Nephron progenitor cell (in vitro differentiated cells): ENCODE measurements around the gene LATS2.

ENCODE experiments used
- DNase-seq: peaks from one replicate; pipeline ENCODE4 v3.0.0; 2021
- H3K27ac Mint-ChIP-seq: 2 replicates; pipeline ENCODE4 v1.8.0; 2021; ENCODE audit warnings: mild to moderate bottlenecking, moderate library complexity, mixed read lengths
- H3K27me3 Mint-ChIP-seq: 2 replicates; pipeline ENCODE4 v1.8.0; 2021; ENCODE audit warnings: mild to moderate bottlenecking, low read depth, mixed read lengths; ENCODE audit not compliant: poor library complexity
- H3K36me3 Mint-ChIP-seq: 2 replicates; pipeline ENCODE4 v1.8.0; 2021; ENCODE audit warnings: low read depth, mixed read lengths
- H3K4me1 Mint-ChIP-seq: 2 replicates; pipeline ENCODE4 v1.8.0; 2021; ENCODE audit warnings: mixed read lengths
- H3K4me3 Mint-ChIP-seq: 2 replicates; pipeline ENCODE4 v1.8.0; 2021; ENCODE audit warnings: mild to moderate bottlenecking, moderate library complexity, mixed read lengths
- H3K9me3 Mint-ChIP-seq: 2 replicates; pipeline ENCODE4 v1.8.0; 2021; ENCODE audit warnings: mild to moderate bottlenecking, moderate library complexity, mixed read lengths
- TF ChIP-seq, protein P1 (sequence below): fragments of 200-600 bp; sonication (generic); IDR thresholded peaks from 2 replicates; pipeline ENCODE4 v1.5.0; 2021; ENCODE audit warnings: antibody characterized with exemption

The LATS2 gene

DNA sequence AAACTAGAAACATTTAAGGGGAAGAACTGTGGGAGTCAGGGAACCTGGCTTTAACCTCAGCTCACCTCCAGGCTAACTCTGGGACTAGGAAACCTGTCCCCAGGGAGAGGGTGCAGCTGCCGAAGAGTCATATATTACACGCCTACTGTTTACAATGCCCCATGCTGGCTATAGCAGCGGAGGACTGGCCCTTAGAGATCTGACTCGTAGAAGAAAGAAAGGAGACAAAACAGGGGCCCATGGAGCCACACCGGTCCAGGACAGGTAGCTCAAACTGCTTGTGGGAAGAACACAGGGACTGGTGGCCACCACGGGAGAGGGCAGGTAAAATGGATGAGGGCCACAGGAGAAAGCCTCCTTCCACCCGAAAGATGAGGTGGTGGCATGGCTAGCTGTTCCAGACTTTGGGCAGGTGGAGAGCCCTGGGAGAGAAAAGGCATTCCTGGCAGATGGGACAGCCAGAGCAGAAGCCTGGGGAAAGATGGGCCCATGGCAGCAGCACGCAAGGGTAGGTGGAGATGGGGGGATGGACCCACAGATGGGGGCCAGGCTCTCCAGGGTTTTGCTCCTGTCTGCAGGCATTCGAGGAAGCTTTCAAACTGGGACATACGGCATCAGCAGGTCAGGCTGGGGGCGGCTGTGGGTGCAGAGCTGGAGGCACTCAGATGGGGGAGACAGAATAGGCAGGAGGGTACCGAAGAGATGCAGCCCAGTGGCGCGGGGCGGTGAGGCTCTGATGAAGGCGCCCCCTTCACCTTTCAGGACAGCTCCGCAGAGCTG, 69.5 kb downstream of the LATS2 start:
- Mint-ChIP-seq H3K27ac (peak overlapping the region; percentile 18), H3K4me3 (no peak overlapping the region), H3K9me3 (no peaks in the 10 kb centered on the region), H3K4me1 (peaks cover 35% of the 10 kb centered on the region), H3K36me3 (peaks cover 44% of the 10 kb centered on the region), H3K27me3 (no peaks in the 10 kb centered on the region)
- no peak for DNase-seq
- TF ChIP-seq, protein P1, sequence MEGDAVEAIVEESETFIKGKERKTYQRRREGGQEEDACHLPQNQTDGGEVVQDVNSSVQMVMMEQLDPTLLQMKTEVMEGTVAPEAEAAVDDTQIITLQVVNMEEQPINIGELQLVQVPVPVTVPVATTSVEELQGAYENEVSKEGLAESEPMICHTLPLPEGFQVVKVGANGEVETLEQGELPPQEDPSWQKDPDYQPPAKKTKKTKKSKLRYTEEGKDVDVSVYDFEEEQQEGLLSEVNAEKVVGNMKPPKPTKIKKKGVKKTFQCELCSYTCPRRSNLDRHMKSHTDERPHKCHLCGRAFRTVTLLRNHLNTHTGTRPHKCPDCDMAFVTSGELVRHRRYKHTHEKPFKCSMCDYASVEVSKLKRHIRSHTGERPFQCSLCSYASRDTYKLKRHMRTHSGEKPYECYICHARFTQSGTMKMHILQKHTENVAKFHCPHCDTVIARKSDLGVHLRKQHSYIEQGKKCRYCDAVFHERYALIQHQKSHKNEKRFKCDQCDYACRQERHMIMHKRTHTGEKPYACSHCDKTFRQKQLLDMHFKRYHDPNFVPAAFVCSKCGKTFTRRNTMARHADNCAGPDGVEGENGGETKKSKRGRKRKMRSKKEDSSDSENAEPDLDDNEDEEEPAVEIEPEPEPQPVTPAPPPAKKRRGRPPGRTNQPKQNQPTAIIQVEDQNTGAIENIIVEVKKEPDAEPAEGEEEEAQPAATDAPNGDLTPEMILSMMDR: no peak

DNA sequence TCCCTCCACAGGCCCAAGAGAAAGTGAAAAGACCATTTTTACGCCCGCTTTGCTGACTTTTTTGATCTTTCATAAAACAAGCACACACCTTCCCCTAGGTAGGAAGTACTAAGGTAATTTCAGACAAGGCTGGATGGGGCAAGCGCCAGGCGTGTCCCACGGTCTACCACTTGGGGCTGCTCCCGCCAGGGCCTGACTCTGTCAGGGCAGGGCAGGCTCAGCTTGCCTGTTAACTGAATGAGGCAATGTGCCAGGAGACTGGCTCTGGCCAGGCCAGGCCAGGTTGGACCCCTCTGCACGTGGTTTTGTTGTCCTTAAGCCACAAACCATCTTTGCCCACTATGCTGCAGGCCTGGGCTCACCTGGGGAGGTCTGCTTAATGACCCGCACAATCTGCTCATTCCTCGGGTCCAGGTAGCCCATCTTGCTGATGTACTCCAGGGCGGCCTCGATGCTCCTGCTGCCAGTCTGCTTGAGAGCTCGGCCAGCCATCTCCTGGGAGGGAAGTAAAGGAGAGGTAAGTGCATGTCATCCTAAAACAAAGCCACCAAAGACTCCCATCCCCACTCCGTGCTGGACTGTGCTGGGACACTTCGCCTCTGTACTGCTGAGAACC, 70.4 kb downstream of the LATS2 start:
- TF ChIP-seq, protein P1: no peak
- Mint-ChIP-seq H3K27ac (peak overlapping the region; percentile 18), H3K36me3 (peaks cover 52% of the 10 kb centered on the region), H3K4me3 (peak overlapping the region; percentile 13), H3K4me1 (peaks cover 35% of the 10 kb centered on the region), H3K9me3 (no peaks in the 10 kb centered on the region), H3K27me3 (no peaks in the 10 kb centered on the region)
- no peak for DNase-seq

DNA sequence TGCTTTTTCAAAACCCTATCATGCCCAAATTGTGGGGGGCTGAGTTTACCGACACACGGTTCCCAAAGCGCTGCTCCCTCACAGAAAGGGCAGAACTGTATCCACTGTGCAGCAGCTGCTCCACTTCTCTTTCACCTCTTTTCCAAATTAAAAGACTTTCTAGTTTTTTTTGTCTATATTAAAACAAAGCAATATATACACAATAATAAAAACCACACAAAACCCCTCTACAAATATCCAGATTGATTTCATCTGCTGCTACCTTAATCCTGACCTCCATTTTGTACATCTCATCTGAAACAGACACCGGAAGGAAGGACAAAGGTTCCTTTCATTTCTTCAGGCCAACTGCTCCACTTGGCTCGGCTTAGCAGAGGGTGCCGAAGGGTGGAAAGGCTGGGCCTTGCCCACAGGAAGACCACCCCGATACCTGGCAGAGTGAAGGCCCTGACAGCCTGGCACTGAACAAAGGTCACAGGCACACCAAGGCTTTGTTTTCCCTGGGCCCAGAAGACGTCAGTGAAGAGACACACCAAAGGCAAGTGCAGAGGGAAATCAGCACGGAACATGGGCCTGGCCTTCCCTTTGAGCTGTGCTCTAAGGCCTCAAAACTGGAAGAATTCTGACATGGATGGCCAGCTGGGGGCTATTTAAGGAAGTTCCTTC, 71.6 kb downstream of the LATS2 start:
- Mint-ChIP-seq H3K27me3 (no peaks in the 10 kb centered on the region), H3K9me3 (no peaks in the 10 kb centered on the region), H3K4me1 (peaks cover 35% of the 10 kb centered on the region), H3K27ac (peak overlapping the region; percentile 89), H3K4me3 (no peak overlapping the region), H3K36me3 (peaks cover 59% of the 10 kb centered on the region)
- TF ChIP-seq, protein P1: no peak
- DNase-seq: no peak

DNA sequence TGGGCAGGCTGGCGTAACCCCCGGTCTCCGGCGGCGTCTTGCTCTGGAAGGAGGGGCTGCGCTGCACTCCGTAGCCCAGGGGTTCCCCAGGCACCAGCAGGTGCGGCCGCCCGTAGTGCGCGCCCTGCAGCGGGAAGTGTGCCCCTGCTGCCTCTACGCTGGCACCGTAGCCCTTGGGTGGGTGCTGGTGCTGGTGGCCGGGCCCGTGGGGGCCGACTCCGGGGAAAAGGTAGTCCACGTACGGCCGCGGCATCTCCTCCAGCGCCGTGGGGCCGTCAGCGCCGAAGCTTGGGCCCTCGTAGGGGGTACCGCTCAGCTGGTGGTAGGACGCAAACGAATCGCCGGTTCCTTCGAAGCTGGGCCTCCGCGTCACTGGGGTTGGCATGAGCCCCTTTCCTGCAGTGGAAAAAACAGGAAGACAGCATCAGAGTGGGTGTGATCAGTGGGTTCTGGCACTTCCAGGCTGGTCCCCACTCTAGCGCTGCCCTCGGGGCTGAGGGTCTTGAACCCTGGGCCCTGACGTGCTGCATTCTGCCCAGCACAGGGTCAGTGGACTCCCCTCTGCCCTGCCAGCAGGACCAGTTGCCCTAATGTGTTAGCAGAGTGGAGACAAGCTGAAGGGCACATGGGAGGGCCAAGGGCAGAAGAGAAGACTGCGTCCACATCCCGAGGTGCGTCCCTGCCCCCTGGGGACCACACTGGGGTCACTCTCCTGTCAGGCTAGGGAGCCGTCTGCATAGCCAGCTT, 72.3 kb downstream of the LATS2 start:
- Mint-ChIP-seq H3K27me3 (no peaks in the 10 kb centered on the region), H3K36me3 (peaks cover 62% of the 10 kb centered on the region), H3K27ac (peak overlapping the region; percentile 54), H3K4me1 (peaks cover 31% of the 10 kb centered on the region), H3K9me3 (no peaks in the 10 kb centered on the region), H3K4me3 (no peak overlapping the region)
- no peak for DNase-seq
- TF ChIP-seq, protein P1: no peak

DNA sequence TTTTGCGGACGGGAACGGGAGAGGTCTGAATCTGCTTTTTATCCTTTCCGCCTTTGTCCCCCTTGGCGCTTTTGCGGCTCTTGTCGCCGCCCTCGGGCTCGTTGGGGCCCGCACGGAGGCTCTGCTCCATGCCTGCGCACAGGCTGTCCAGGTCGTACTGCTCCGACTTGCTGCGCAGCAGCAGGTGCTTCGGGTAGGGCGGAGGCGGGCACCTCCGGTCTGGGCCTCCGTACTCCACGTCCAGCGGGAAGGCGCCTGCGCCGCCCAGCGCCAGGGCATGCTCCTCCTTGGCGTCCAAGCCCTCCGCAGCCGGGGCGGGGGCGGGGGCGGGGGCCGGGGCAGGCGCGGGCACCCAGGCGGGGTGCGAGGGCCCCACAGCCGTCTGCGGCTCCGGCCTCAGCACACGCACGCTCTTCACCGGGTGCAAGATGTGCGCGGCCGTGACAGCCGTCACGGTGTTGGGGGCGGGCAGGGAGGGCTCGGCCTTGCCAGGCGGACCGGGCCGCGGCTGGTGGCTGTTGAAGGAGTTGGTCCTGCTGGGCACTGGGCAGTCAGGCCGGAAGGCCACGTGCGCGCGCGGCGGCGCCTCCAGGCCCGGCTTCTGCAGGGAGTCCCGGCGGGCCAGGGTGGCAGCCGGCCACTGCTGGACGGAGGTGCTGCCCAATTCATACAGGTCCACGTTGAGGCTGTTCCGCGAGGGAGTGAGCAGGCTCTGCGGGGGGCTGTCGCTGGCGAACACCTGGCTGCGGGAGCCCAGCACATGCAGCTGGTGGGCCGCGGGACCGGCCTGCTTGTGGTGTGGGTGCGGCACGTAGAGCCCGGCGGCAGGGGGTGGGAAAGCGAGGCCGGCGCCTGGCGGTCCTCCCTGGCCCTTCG, 73.1 kb downstream of the LATS2 start:
- TF ChIP-seq, protein P1: no peak
- DNase-seq: no peak
- H3K27me3 Mint-ChIP-seq: no peaks in the 10 kb centered on the region
- H3K27ac Mint-ChIP-seq: no peak overlapping the region
- peaks cover 28% of the 10 kb centered on the region for H3K4me1 Mint-ChIP-seq
- no peaks in the 10 kb centered on the region for H3K9me3 Mint-ChIP-seq
- H3K4me3 Mint-ChIP-seq: no peak overlapping the region
- H3K36me3 Mint-ChIP-seq: peaks cover 68% of the 10 kb centered on the region
